HFF-Myc (cell line): Measurements from ENCODE around the gene EXOC6B.
"Not testable (repeated sequence)": the region's sequence is repeated elsewhere in the genome, so short reads cannot be mapped to it uniquely, and the experiment has no call there.

Experiments used
- DNase-seq: peaks from one replicate; pipeline ENCODE4 v3.0.0-alpha.2; 2011; ENCODE audit warnings: low read depth; ENCODE audit errors: extremely low read depth
- H3K4me3 ChIP-seq: replicated peaks from 2 replicates; pipeline ENCODE4 v1.5.1; 2011; ENCODE audit warnings: low read depth, mild to moderate bottlenecking, control low read depth, low read length
- CTCF ChIP-seq: IDR thresholded peaks from 2 replicates; pipeline ENCODE4 v1.5.1; 2012; ENCODE audit warnings: mild to moderate bottlenecking, low read depth, low read length, control low read depth; ENCODE audit errors: missing control alignments

Gene EXOC6B

GRCh38 chr2:72543497-72544216 lies 282.2 kb downstream of the EXOC6B start:
- no peak overlapping the region for H3K4me3 ChIP-seq
- no peak for TF ChIP-seq CTCF
- no peak for DNase-seq

GRCh38 chr2:72539071-72539552 lies 286.7 kb downstream of the EXOC6B start:
- DNase-seq: peak; percentile 56
- no peak overlapping the region for H3K4me3 ChIP-seq
- TF ChIP-seq CTCF: no peak

- H3K4me3 ChIP-seq: no peak overlapping the region
- no peak for TF ChIP-seq CTCF
- DNase-seq: no peak
These were observed 287.3 kb downstream of the EXOC6B start for GRCh38 chr2:72538486-72538885.

GRCh38 chr2:72535586-72535985 lies 290.2 kb downstream of the EXOC6B start:
- DNase-seq: not testable (repeated sequence)

GRCh38 chr2:72533765-72534164 lies 292.1 kb downstream of the EXOC6B start:
- no peak for TF ChIP-seq CTCF
- DNase-seq: no peak
- H3K4me3 ChIP-seq: no peak overlapping the region

More at GRCh38 chr2:72535586-72535985, 290.2 kb downstream of the EXOC6B start:
- not testable (repeated sequence) for H3K4me3 ChIP-seq

GRCh38 chr2:72527424-72527823 lies 298.4 kb downstream of the EXOC6B start:
- H3K4me3 ChIP-seq: no peak overlapping the region

GRCh38 chr2:72526623-72527022 lies 299.2 kb downstream of the EXOC6B start:
- no peak overlapping the region for H3K4me3 ChIP-seq
- no peak for DNase-seq
- no peak for TF ChIP-seq CTCF

More at GRCh38 chr2:72527424-72527823, 298.4 kb downstream of the EXOC6B start:
- no peak for DNase-seq
- TF ChIP-seq CTCF: no peak
